Measurements from ENCODE around the gene IGFBP6.

Gene IGFBP6

GRCh38 chr12:53120685-53121525, 23.4 kb downstream of the IGFBP6 start:
- no peak for DNase-seq (ENCODE audit: low read depth in 2 of 2)

- peak in 1 of 2 experiments; percentile 4 for DNase-seq (ENCODE audit: low read depth in 2 of 2)
Observed at GRCh38 chr12:53122961-53123468, 25.5 kb downstream of the IGFBP6 start.

- DNase-seq (ENCODE audit: low read depth in 2 of 2): peak in 1 of 2 experiments; percentile 1
Observed at GRCh38 chr12:53123578-53124351, 26.3 kb downstream of the IGFBP6 start.

GRCh38 chr12:53124352-53124723, 26.9 kb downstream of the IGFBP6 start:
- DNase-seq (ENCODE audit: low read depth in 2 of 2): no peak

DNA sequence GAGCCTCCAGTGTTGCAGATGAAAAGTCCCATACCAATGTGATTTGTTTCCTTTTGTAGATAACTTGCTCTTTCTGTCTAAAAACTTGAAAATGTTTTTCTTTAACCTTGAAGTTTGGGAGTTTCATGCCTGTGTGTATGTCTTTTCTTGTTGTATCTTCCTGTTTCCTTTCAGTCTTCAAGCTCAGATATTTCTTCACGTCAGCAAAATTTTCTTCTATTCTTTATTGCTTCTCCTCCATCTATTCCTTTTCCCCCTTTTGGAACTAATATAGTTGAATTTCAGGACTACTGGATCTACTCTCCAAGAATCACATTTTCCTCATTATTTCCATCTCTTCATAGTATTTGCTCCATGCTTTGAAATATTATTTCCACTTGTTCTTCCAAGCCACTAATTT, 29.7 kb downstream of the IGFBP6 start:
- DNase-seq (ENCODE audit: low read depth in 2 of 2): no peak

DNA sequence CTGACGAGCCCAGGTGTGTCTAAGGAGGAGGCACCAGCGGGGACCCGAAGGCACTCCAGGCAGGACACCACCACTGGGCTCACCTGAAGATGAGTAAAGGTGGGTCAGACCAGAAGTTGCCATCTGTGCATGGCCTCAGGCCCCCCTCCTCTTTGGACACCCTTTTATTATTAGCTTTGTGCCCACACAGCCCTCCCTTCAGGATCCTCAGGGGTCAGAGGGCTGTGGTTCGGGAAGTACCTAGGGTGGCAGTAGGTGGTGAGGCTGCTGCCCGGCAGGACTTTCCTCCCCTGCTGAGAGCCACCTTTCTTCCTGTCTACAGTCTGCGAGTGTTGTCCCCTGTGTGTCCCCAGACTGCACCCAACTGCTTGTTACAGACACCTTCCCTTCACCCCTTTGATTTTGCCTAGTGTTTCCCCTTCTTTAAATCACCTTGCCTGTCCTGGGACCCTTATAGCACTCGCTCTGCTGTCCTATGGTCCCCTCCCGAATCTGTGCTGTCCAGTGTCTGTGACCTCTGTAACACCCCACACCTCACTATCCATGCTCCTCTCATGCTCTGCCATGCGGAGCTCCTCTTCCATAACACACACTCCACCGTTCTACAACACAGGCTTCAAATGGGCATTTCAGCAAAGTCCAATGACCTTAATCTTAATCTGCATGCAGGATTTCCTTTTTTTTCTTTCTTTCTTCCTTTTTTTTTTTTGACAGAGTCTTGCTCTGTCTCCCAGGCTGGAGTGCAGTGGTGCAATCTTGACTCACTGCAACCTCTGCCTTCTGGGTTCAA, 31.5 kb downstream of the IGFBP6 start:
- DNase-seq (ENCODE audit: low read depth in 2 of 2): no peak

DNA sequence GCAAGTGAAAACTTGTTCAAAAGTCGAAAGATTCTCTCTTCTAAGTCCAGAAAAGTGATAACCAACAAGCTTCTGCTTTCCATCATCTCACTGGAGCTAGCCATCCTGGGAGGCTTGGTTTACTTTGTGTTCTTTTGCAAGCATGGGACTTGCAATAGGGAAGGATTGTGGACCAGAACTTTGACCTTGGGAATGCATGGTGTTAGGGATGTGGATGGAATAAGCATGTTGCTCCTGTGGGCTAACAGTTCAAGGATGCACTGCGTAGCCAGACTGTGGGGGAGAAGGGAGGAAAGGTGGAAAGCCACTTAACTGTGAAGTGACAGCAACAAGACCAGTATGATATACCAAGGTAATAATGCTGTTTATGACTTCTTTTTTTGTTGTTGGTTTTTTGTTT, 34.4 kb downstream of the IGFBP6 start:
- DNase-seq (ENCODE audit: low read depth in 2 of 2): no peak

GRCh38 chr12:53133722-53134121, 36.3 kb downstream of the IGFBP6 start:
- no peak for DNase-seq (ENCODE audit: low read depth in 2 of 2)

DNA sequence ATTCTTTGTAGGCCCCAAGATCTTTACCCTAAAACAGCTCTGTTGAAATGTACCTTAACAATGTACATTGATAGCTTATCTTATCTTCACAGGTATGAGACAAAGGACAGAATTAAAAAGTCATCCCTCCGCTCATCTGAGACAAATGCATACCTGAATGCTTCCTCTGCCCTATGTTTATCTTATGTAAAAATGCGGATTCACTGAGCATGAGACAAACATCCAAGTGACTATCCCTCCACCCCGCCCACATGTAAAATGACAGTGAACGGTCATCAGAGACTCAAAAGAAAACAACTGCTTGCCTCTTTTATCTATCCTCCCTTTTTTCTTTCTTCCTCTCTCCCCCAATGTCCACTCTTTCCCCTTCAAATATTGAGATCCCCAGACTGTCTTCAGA, 45.9 kb downstream of the IGFBP6 start:
- DNase-seq (ENCODE audit: low read depth in 2 of 2): no peak

DNA sequence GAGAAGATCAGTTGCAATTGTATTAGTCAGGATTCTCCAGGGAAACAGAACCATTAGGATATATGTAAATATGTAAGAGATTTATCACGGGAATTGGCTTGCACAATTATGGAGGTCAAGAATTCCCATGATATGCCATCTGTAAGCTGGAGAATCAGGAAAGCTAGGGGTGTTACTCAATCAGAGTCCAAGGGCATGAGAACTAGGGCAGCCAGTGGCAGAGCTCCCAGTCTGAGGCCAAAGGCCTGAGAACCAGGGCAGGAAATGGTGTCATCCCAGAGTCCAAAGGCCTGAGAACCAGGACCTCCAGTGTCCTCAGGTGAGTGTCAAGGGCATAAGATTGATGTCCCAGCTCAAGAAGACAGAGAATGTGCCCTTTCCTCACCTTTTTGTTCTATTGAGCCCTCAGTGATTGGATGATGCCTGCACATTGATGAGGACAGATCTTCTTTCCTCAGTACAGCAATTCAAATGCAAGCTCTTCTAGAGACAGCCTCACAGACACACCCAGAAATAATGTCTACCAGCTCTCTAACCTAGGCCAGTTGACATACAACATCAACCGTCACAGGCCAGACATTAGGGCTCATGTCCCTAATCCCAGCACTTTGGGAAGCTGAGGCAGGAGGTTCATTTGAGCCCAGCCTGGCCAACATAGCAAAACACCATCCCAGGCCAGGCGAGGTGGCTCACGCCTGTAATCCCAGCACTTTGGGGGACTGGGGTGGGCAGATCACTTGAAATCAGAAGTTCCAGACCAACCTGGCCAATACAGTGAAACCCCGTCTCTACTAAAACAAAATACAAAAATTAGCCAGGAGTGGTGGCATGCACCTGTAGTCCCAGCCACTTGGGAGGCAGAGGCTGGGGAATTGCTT, 48.2 kb downstream of the IGFBP6 start:
- peak in 1 of 2 experiments; percentile 9 for DNase-seq (ENCODE audit: low read depth in 2 of 2)

GRCh38 chr12:53147181-53147580, 49.7 kb downstream of the IGFBP6 start:
- DNase-seq (ENCODE audit: low read depth in 2 of 2): no peak

GRCh38 chr12:53147653-53148052, 50.2 kb downstream of the IGFBP6 start:
- DNase-seq (ENCODE audit: low read depth in 2 of 2): no peak

DNA sequence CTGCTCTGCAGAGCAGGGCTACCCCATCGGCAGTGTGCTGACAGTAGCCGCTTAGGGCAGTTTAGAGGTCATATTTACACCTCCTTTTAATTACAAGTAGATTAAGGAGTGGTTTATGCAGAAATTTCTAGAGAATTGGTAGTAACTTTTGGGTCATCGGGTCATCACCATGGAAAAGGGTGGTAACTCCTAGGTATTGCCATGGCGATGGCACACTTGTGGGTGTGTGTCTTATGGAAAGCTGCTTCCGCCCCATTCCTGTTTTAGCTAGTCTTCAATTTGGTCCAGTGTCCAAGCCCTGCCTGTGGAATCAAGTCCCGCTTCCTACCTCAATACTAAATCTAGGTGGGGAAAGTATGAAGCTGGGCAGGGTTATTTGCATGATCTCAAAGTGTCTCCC, 53.6 kb downstream of the IGFBP6 start:
- no peak for DNase-seq (ENCODE audit: low read depth in 2 of 2)
